DMS114 treated with DMSO at 0.1 percent for 48 hours (cell line): ENCODE results near the gene MARVELD1.
"Not testable (repeated sequence)": the region's sequence is repeated elsewhere in the genome, so short reads cannot be mapped to it uniquely, and the experiment has no call there.

ENCODE experiments used
- DNase-seq: peaks from one replicate; lab custom pipeline; 2025; ENCODE audit not compliant: unreplicated experiment; lab: John Stamatoyannopoulos, UW

Gene MARVELD1

GRCh38 chr10:97689559-97690020 is 23.9 kb upstream of the MARVELD1 start:
- DNase-seq: no peak

- no peak for DNase-seq
Observed at GRCh38 chr10:97690133-97690532, 23.4 kb upstream of the MARVELD1 start.

GRCh38 chr10:97698072-97698655 is 15.4 kb upstream of the MARVELD1 start:
- DNase-seq: not testable (repeated sequence)

- peak; percentile 79 for DNase-seq
Observed at GRCh38 chr10:97701438-97702069, 12.0 kb upstream of the MARVELD1 start.

- DNase-seq: no peak
Observed at GRCh38 chr10:97703398-97704067, 10.0 kb upstream of the MARVELD1 start.

- no peak for DNase-seq
Observed at GRCh38 chr10:97704341-97704740, 9.2 kb upstream of the MARVELD1 start.

- DNase-seq: no peak
Observed at GRCh38 chr10:97705006-97705670, 8.4 kb upstream of the MARVELD1 start.

- DNase-seq: no peak
Observed at GRCh38 chr10:97707134-97707861, 6.2 kb upstream of the MARVELD1 start.

GRCh38 chr10:97708167-97708566 is 5.4 kb upstream of the MARVELD1 start:
- no peak for DNase-seq

- peak; percentile 65 for DNase-seq
Observed at GRCh38 chr10:97708976-97709946, 4.3 kb upstream of the MARVELD1 start.

- no peak for DNase-seq
Observed at GRCh38 chr10:97711640-97712572, 1.6 kb upstream of the MARVELD1 start.

- DNase-seq: peak; percentile 33
Observed at GRCh38 chr10:97713826-97714400, 383 bp downstream of the MARVELD1 start.

- DNase-seq: no peak
Observed at GRCh38 chr10:97714401-97715258, 1.1 kb downstream of the MARVELD1 start.

- DNase-seq: no peak
Observed at GRCh38 chr10:97715259-97715874, 1.8 kb downstream of the MARVELD1 start.

- no peak for DNase-seq
Observed at GRCh38 chr10:97717627-97718026, 4.1 kb downstream of the MARVELD1 start.

- no peak for DNase-seq
Observed at GRCh38 chr10:97718178-97718577, 4.6 kb downstream of the MARVELD1 start.

GRCh38 chr10:97718659-97719142 is 5.2 kb downstream of the MARVELD1 start:
- no peak for DNase-seq
